ENCODE measurements around the gene APIP.
"Not testable (repeated sequence)": the region's sequence is repeated elsewhere in the genome, so short reads cannot be mapped to it uniquely, and the experiment has no call there.

The APIP gene

DNA sequence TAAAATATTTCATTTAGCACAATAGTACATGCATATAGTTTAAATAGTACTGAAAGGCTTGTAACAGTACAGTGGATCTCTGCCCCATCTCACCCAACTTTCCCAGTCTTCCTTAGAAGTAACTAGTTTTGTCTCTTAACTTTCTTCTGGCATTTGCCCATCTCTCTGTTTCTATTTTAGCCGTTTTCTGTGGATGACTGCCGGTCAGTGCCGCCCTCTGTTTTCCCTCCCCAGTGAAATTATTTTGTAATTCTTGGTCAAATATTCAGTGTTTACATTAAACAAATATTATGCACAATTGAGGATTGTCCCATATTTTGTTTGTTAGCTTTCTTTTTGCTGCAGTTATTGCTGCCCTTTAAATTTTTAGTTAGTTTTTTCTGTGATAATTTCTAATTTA is 8.5 kb upstream of the APIP start:
- DNase-seq, result no peak

- DNase-seq, result no peak
These were observed 5.0 kb upstream of the APIP start for GRCh38 chr11:34921156-34921555.

- DNase-seq, result no peak
These were observed 928 bp upstream of the APIP start for GRCh38 chr11:34916843-34917770.

DNA sequence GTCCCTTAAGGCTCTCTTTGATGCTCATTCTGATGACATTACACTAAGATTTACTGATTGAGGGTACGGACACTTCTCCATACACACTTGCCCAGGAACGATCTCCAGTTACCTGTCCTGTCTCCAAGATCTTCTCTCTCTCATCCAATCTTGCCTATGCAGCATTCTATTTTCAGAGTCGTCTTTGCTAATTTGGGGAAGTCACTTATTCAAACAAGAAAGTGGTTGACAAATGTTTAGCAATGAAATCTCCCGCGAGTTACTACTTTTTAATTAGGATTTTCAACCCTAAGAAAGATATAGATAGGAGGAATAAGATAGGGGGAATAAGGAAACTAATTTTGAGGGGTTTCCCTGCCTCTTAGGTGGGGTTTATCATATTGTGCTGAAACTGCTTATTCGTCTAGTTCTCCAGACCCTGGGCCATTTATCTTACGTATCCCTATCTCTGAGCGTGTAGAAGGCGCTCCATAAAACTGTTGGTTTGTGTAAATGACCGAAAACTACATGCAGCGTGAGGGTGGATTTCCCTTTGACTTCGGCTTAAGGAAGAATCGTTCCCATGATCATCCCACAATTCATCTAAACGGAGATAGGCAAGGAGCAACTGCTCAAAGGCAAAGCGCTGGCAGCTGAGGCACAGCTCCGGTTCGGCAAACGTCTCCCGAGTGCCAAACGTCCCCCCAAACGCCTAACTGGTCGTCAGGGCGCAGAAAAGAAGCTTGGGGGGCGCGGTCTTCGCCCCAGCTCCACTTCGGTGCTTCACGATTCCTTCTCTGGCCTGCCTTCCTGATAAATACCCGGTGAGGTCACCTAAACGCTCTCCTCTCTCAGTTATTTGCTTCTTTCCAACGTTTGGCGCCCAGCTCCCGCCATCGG is 804 bp downstream of the APIP start:
- no peak for DNase-seq

DNA sequence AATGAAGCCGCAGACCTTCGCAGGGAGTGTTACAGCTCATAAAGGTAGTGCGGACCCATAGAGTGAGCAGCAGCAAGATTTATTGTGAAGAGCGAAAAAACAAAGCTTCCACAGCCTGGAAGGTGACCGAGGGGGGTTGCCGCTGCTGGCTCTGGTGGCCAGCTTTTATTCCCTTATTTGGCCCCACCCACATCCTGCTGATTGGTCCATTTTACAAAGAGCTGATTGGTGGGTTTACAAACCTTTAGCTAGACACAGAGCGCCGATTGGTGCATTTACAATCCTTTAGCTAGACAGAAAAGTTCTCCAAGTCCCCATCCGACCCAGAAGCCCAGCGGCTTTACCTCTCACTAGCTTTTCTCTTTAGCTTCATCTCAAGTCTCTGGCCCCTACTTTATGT is 2.6 kb downstream of the APIP start:
- DNase-seq, result not testable (repeated sequence)

- no peak for DNase-seq
These were observed 4.5 kb downstream of the APIP start for GRCh38 chr11:34911676-34912075.

- no peak for DNase-seq
These were observed 5.4 kb downstream of the APIP start for GRCh38 chr11:34910817-34911216.

DNA sequence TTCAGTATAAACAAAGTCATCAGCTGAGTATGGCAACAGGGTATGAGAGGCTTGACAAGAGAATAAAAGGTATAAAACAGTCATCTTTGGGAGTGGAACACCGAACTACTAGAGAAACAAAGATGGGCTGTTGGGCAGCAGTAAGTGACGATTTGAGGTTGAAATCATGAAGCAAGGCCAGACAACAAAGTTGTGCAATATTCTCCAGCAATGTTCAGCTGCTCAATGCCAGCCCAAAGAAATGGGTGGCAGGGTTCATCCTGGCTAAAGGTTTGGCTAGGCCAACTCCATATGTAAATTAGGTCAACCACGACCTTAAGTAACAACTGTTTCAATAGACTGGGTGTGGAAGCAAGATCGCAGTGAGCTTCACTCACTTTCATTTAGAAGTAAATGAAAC is 6.2 kb downstream of the APIP start:
- no peak for DNase-seq

DNA sequence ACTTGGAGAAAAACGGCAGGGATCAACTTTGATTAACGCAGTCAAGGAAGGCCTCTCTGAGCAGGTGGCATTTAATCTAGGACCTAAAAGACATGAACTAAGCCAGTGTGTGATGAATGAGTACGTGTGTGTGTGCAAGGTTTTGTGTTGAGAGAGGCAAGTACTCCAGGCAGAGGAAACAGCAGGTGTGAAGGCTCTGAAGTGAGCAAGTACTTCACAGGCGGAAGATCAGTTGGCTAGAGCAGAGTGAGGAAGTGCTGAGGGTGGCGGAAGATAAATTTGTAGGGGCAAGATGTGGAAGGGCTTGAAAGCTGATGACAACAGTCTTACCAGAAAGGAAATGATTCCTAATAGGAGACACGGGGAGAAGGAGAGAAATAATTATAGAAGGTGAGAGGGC is 6.8 kb downstream of the APIP start:
- DNase-seq, result no peak

DNA sequence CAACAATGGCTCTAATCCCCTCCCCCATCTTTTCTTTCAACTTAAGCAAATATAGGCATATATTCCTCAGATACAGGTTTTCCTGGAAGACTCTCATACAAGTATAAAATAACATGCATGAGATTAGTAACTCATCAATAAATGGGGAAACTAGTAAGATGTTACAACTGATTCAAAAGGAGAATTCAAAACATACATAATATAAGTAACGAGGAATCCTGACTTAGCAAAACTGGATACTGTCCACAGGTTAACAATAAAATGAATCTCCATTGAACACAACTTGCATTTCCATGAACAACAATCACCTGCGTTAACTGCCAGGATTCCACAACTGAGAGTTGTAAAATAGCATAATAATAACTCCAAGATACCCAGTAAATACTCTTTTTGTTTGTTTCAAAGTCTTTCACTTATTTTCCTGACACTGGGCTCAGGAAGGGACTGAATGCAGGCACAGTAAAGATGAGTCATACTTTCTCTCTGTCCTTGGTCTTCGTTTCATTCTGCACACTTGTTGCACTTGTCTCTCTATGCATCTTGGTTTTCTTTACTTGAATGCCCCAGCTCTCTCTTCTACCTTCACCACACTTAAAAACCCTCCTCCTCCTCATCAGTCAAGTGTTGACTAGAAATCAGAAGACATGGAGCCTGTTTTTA is 8.1 kb downstream of the APIP start:
- no peak for DNase-seq

GRCh38 chr11:34905666-34906065 is 10.5 kb downstream of the APIP start:
- no peak for DNase-seq

DNA sequence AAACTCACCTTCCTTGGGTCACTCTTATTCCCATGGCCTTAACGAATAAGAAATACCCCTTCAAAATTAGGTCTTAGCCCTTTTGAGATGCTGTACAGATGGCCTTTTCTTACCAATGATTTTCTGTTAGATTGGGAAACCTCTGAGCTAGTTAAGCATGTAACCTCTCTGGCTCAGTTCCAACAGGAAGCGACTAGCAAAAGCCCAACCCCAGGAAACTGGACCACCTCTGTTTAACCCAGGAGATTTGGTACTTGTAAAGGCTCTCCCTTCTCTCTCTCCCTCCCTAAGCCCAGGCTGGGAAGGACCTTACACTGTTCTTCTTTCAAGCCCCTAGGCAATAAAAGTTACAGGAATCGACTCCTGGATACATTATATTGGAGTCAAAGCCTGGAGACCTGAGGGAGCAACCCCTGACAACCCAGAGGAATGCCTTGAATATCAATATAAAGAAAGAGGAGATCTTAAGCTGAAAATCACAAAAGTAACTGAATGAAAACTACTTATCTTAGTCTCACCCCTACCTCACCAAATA is 11.7 kb downstream of the APIP start:
- DNase-seq, result no peak

DNA sequence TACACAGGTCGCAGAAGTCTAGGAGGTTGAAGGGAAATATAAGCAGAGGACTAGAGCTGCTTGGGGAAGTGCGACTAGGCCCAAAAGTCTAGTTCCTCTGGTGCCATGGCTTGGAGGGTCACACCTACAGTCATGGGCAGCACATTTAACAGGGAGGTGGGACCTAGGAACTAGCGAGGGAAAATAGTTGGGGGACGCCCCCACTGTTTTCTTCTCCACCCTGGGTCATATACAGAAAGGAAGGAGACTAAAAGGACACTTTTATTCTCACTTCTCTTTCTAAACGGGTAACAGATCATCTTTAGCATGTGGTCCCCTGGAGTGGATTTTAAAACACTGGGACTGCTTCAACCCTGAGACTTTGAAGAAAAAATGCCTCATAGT is 16.6 kb downstream of the APIP start:
- no peak for DNase-seq

DNA sequence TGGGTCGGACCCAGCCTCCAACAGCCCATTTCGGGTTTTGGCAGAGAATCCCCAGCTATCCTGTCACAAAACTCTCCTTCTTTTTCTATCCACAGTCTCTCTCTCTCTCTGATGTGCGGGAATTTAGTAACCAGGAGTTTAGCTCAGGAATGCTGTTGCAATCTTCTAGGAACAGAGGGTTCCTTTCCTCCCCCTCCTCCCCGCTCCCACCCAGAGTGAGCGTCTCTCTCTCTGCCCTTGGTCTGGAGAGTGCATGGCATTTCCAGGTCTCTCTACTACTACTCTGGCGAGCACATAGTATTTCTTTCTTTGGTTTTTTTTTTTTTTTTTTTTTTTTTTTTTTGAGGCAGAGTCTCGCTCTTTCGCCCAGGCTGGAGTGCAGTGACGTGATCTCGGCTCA is 17.7 kb downstream of the APIP start:
- DNase-seq, result no peak

DNA sequence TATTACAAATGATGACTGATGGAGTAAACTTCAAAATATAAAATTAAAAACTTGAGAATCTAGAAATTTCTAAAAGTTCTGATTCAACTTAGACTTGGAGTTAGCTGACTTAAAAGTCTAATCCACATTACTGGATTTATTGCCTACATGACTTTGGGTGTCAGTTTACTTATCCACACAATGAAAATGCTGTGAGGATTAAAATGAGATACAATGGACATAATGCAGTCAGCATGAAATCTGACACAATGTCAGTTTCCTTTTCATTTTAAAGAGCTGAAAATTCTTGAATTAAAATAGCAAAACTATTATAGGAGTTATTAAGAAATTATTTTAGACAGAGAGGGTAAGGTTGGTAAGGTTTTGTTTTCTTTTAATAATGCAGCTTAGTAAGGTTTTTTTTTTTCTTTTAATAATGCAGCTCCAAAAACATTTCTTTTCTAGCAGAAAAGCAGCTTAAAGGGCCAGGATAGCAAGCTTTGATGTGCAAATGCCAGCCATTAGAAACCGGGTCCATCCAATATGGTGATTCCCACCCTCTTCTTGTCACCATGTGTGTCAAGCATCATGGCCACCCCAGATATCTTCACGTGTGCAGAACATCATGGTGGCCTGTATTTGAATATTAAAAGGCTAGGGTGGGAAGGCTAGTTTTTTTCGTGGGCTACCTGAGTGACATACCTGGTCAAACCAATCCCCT is 18.9 kb downstream of the APIP start:
- no peak for DNase-seq

- DNase-seq, result not testable (repeated sequence)
These were observed 20.0 kb downstream of the APIP start for GRCh38 chr11:34896191-34896590.

- no peak for DNase-seq
These were observed 22.8 kb downstream of the APIP start for GRCh38 chr11:34893416-34893815.

DNA sequence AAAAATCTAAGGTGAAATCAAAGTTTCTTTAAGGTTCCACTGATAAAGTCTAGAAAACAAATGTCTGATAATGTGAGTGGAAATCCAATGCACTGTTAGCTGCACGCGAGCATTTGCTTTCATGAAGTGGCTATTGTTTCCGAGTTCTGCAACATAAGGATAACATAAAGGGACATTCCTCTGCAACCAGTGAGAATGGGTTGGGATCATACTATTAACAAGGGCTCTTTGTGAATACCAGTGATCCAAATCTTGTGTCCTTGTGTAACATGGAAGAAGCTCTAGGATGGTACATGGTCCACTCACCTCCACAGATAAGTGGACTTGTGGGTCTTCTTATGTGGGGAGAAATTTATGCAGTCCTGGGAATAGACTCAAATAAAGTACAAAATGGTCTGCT is 24.6 kb downstream of the APIP start:
- DNase-seq, result no peak

GRCh38 chr11:34890812-34891211 is 25.4 kb downstream of the APIP start:
- DNase-seq, result no peak

GRCh38 chr11:34890089-34890488 is 26.1 kb downstream of the APIP start:
- DNase-seq, result no peak

DNA sequence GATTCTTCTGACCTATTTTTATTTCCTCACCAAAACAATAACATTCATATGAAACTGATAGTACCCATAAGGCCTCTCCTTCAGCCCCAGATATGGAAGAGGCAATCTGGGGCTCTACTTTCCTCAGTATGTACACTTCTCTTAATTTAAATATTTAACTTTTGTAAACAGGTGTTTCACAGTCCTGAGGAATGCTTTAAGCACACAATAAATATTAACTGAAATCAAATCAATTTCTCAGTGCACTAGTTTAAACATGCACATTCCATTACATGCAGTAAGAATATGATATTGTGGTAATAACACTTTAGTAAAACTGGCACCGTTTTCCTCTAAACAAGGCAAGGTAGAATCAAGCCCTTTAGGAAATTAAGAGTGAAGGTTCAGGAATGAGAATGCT is 28.9 kb downstream of the APIP start:
- no peak for DNase-seq

DNA sequence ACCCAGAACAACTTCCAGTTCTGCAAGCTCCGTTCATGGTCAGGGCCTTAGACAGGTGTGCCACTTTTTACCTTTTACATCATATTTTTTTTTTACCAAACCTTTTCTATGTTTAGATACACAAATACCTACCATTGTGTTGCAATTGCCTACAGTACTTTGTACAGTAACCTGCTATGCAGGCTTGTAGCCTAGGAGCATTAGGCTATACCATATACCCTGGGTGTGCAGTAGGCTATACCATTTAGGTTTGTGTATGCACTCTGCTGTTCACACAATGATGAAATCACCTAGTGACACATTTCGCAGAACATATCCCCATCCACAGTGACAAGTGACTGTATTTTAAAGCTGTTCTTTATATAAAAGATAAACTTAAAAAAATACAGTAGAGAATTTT is 29.6 kb downstream of the APIP start:
- no peak for DNase-seq

DNA sequence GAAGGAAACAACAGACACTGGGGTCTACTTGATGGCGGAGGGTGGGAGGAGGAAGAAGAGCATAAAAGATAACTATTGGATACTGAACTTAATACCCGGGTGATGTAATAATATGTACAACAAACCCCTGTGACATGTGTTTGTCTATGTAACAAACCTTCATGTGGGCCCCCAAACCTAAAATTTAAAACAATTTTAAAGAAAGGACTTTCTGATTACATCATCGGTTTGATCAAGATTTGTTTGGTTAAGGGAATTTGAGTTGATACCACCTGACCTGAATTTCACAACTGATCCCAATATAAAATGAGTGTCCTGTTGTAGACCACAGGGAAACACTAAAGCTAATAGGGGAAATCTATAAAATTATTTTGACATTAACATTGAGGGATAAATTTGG is 34.3 kb downstream of the APIP start:
- no peak for DNase-seq
